Posterior cingulate gyrus (tissue), 11 donors: ENCODE measurements around the gene RSRC1.
A peak's percentile ranks its signal among the peaks of the same experiment; 100 is the strongest.
"Not testable (repeated sequence)": the region's sequence is repeated elsewhere in the genome, so short reads cannot be mapped to it uniquely, and the experiment has no call there.

ENCODE experiments used
- DNase-seq, 10 donors: peaks; one replicate each; pipeline versions ENCODE4 v3.0.0 to v3.0.0-alpha.2; 2020 to 2021; ENCODE audit warnings: mixed read lengths in 3 of 10
- intact Hi-C: fragments of 100-400 bp; cut with DNase I; formaldehyde crosslinking; loops from one replicate; pipeline ENCODE4 v1.15.1; 2023

RSRC1 gene

GRCh38 chr3:158494673-158495072 lies 384.8 kb downstream of the RSRC1 start:
- DNase-seq: no peak
- intact Hi-C loops: no loop called here

GRCh38 chr3:158495398-158495902 lies 385.6 kb downstream of the RSRC1 start:
- intact Hi-C loops: not testable (repeated sequence)

GRCh38 chr3:158505117-158505516 lies 395.2 kb downstream of the RSRC1 start:
- no peak for DNase-seq
- intact Hi-C loops: no loop called here

More at GRCh38 chr3:158495398-158495902, 385.6 kb downstream of the RSRC1 start:
- DNase-seq: not testable (repeated sequence)

- no peak for DNase-seq
- intact Hi-C loops: no loop called here
Observed at GRCh38 chr3:158506456-158506855, 396.6 kb downstream of the RSRC1 start.

- intact Hi-C loops: no loop called here
- no peak for DNase-seq
Observed at GRCh38 chr3:158508481-158508880, 398.6 kb downstream of the RSRC1 start.

- no peak for DNase-seq
- intact Hi-C loops: no loop called here
Observed at GRCh38 chr3:158509891-158510290, 400.0 kb downstream of the RSRC1 start.

- peak in 1 of 10 donors; percentile 34 for DNase-seq
- intact Hi-C loops: not testable (repeated sequence)
Observed at GRCh38 chr3:158516729-158517128, 406.8 kb downstream of the RSRC1 start.

- intact Hi-C loops: no loop called here
- no peak for DNase-seq
Observed at GRCh38 chr3:158519776-158520175, 409.9 kb downstream of the RSRC1 start.

GRCh38 chr3:158520433-158520832 lies 410.5 kb downstream of the RSRC1 start:
- intact Hi-C loops: no loop called here
- no peak for DNase-seq

GRCh38 chr3:158522221-158523136 lies 412.6 kb downstream of the RSRC1 start:
- intact Hi-C loops: no loop called here
- no peak for DNase-seq

GRCh38 chr3:158528076-158528674 lies 418.3 kb downstream of the RSRC1 start:
- no peak for DNase-seq
- intact Hi-C loops: no loop called here

GRCh38 chr3:158531334-158531733 lies 421.4 kb downstream of the RSRC1 start:
- intact Hi-C loops: loop anchor here (5.0 kb wide), 1 partner anchor 909 kb away; no protein-coding TSS in a partner anchor
- no peak for DNase-seq

GRCh38 chr3:158532099-158532734 lies 422.3 kb downstream of the RSRC1 start:
- intact Hi-C loops: loop anchor here (5.0 kb wide), 1 partner anchor 910 kb away; no protein-coding TSS in a partner anchor
- no peak for DNase-seq

- no peak for DNase-seq
- intact Hi-C loops: no loop called here
Observed at GRCh38 chr3:158535918-158536317, 426.0 kb downstream of the RSRC1 start.

GRCh38 chr3:158539414-158540014 lies 429.6 kb downstream of the RSRC1 start:
- intact Hi-C loops: no loop called here
- DNase-seq: no peak

GRCh38 chr3:158540066-158540465 lies 430.2 kb downstream of the RSRC1 start:
- no peak for DNase-seq
- intact Hi-C loops: no loop called here

GRCh38 chr3:158548691-158549090 lies 438.8 kb downstream of the RSRC1 start:
- intact Hi-C loops: no loop called here
- no peak for DNase-seq

- intact Hi-C loops, DNase-seq: not testable (repeated sequence)
Observed at GRCh38 chr3:158549938-158550337, 440.0 kb downstream of the RSRC1 start.

GRCh38 chr3:158552124-158552523 lies 442.2 kb downstream of the RSRC1 start:
- intact Hi-C loops: no loop called here
- no peak for DNase-seq

GRCh38 chr3:158559504-158559903 lies 449.6 kb downstream of the RSRC1 start:
- intact Hi-C loops: no loop called here
- no peak for DNase-seq

- DNase-seq: no peak
- intact Hi-C loops: no loop called here
Observed at GRCh38 chr3:158560979-158561378, 451.1 kb downstream of the RSRC1 start.
